Measurements from ENCODE around the gene MECP2.

The MECP2 gene

GRCh38 chrX:154115750-154116149 is 18.2 kb upstream of the MECP2 start:
- DNase-seq (ENCODE audit: low spot score): no peak

GRCh38 chrX:154115071-154115470 is 17.6 kb upstream of the MECP2 start:
- DNase-seq (ENCODE audit: low spot score): no peak

GRCh38 chrX:154114652-154115051 is 17.1 kb upstream of the MECP2 start:
- no peak for DNase-seq (ENCODE audit: low spot score)

GRCh38 chrX:154113729-154114128 is 16.2 kb upstream of the MECP2 start:
- DNase-seq (ENCODE audit: low spot score): no peak

GRCh38 chrX:154098551-154098950 is 1.0 kb upstream of the MECP2 start:
- DNase-seq (ENCODE audit: low spot score): no peak

GRCh38 chrX:154097003-154097588 is 421 bp downstream of the MECP2 start:
- DNase-seq (ENCODE audit: low spot score): peak; percentile 86

- peak; percentile 1 for DNase-seq (ENCODE audit: low spot score)
These were observed 1.1 kb downstream of the MECP2 start for GRCh38 chrX:154096140-154097002.

GRCh38 chrX:154094833-154095232 is 2.7 kb downstream of the MECP2 start:
- DNase-seq (ENCODE audit: low spot score): no peak

GRCh38 chrX:154093965-154094364 is 3.6 kb downstream of the MECP2 start:
- no peak for DNase-seq (ENCODE audit: low spot score)

- no peak for DNase-seq (ENCODE audit: low spot score)
These were observed 5.1 kb downstream of the MECP2 start for GRCh38 chrX:154092371-154092770.

GRCh38 chrX:154091678-154092077 is 5.8 kb downstream of the MECP2 start:
- no peak for DNase-seq (ENCODE audit: low spot score)

- no peak for DNase-seq (ENCODE audit: low spot score)
These were observed 6.8 kb downstream of the MECP2 start for GRCh38 chrX:154090731-154091130.

GRCh38 chrX:154084449-154085300 is 12.8 kb downstream of the MECP2 start:
- DNase-seq (ENCODE audit: low spot score): no peak

- DNase-seq (ENCODE audit: low spot score): no peak
These were observed 14.4 kb downstream of the MECP2 start for GRCh38 chrX:154083126-154083517.

- DNase-seq (ENCODE audit: low spot score): no peak
These were observed 15.0 kb downstream of the MECP2 start for GRCh38 chrX:154082396-154083125.

- no peak for DNase-seq (ENCODE audit: low spot score)
These were observed 20.4 kb downstream of the MECP2 start for GRCh38 chrX:154077101-154077500.

GRCh38 chrX:154074199-154074598 is 23.3 kb downstream of the MECP2 start:
- no peak for DNase-seq (ENCODE audit: low spot score)

GRCh38 chrX:154072192-154072591 is 25.3 kb downstream of the MECP2 start:
- DNase-seq (ENCODE audit: low spot score): no peak

- no peak for DNase-seq (ENCODE audit: low spot score)
These were observed 29.0 kb downstream of the MECP2 start for GRCh38 chrX:154068560-154068959.

GRCh38 chrX:154064637-154065435 is 32.7 kb downstream of the MECP2 start:
- no peak for DNase-seq (ENCODE audit: low spot score)

- no peak for DNase-seq (ENCODE audit: low spot score)
These were observed 34.3 kb downstream of the MECP2 start for GRCh38 chrX:154063234-154063633.
